IMR-90 (cell line): ENCODE results near the gene PMIS2. TPM values are rescaled to one million over a fixed set of nuclear protein-coding genes. Genes with fewer than 3 reads are reported as not detected.

ENCODE experiments used
- ATAC-seq: fragments of 200-7000 bp; cut with Tn5 transposase; 2 replicates; pipeline ENCODE4 v1.9.1; 2020; ENCODE audit warnings: low read depth, mild to moderate bottlenecking, moderate library complexity
- BruUV-seq: library from RNA; stranded (reverse); fragments of 400-500 nt; replicated peaks from 2 replicates; lab custom pipeline; 2021; lab: Mats Ljungman, UMichigan
- CTCF ChIA-PET: fragments of 300-600 bp; formaldehyde crosslinking; extraction: SDS; loops from one replicate; lab custom pipeline; 2021; ENCODE audit warnings: antibody characterized with exemption; lab: Yijun Ruan, JAX
- POLR2A ChIA-PET: fragments of 300-600 bp; sonication (Branson Sonifier 250); formaldehyde crosslinking; loops from one replicate; lab custom pipeline; 2022; ENCODE audit warnings: antibody characterized with exemption; ENCODE audit not compliant: unreplicated experiment; lab: Charles Lee
- DNase-seq: peaks from one replicate; pipeline ENCODE4 v3.0.0; 2013
- H2AFZ ChIP-seq: replicated peaks from 2 replicates; pipeline ENCODE3; 2013; ENCODE audit warnings: low read length, mild to moderate bottlenecking; ENCODE audit not compliant: poor library complexity
- H2AK5ac ChIP-seq: 2 replicates; pipeline ENCODE4 v1.6.1; 2013; ENCODE audit warnings: low read depth, low read length, inconsistent platforms
- H2AK9ac ChIP-seq: replicated peaks from 2 replicates; pipeline ENCODE3; 2013; ENCODE audit warnings: mild to moderate bottlenecking, low read depth, low read length, moderate library complexity; ENCODE audit not compliant: poor library complexity
- H2BK120ac ChIP-seq: 2 replicates; pipeline ENCODE4 v1.6.1; 2013; ENCODE audit warnings: low read depth, low read length, inconsistent platforms
- H2BK15ac ChIP-seq: 3 replicates; pipeline ENCODE4 v1.6.1; 2013; ENCODE audit warnings: low read depth, low read length, inconsistent platforms
- H2BK20ac ChIP-seq: 2 replicates; pipeline ENCODE4 v1.6.1; 2013; ENCODE audit warnings: low read depth, mild to moderate bottlenecking, inconsistent platforms, low read length, moderate library complexity
- H2BK5ac ChIP-seq: 2 replicates; pipeline ENCODE4 v1.6.1; 2013; ENCODE audit warnings: mild to moderate bottlenecking, low read depth, low read length, inconsistent platforms; ENCODE audit not compliant: poor library complexity, severe bottlenecking
- H3K14ac ChIP-seq: replicated peaks from 2 replicates; pipeline ENCODE4 v1.6.1; 2013; ENCODE audit warnings: low read depth, low read length, inconsistent platforms
- H3K18ac ChIP-seq: 2 replicates; pipeline ENCODE4 v1.6.1; 2013; ENCODE audit warnings: low read depth, low read length, control low read depth
- H3K23ac ChIP-seq: 2 replicates; pipeline ENCODE4 v1.6.1; 2013; ENCODE audit warnings: low read depth, low read length, inconsistent platforms
- H3K27ac ChIP-seq: 2 replicates; pipeline ENCODE4 v1.5.1; 2013; ENCODE audit warnings: mild to moderate bottlenecking, control low read depth, low read length; ENCODE audit not compliant: insufficient read depth
- H3K27me3 ChIP-seq: 2 replicates; pipeline ENCODE4 v1.6.1; 2013; ENCODE audit warnings: low read length; ENCODE audit not compliant: control insufficient read depth, insufficient read depth
- H3K36me3 ChIP-seq: 2 replicates; pipeline ENCODE4 v1.6.1; 2013; ENCODE audit warnings: low read length, mixed read lengths; ENCODE audit not compliant: control insufficient read depth, insufficient read depth
- H3K4ac ChIP-seq: 2 replicates; pipeline ENCODE4 v1.6.1; 2013; ENCODE audit warnings: low read depth, low read length, inconsistent platforms
- H3K4me1 ChIP-seq: 2 replicates; pipeline ENCODE4 v1.6.1; 2013; ENCODE audit warnings: low read length, mixed read lengths; ENCODE audit not compliant: control insufficient read depth, insufficient read depth
- H3K4me2 ChIP-seq: 2 replicates; pipeline ENCODE4 v1.6.1; 2013; ENCODE audit warnings: low read depth, mild to moderate bottlenecking, control low read depth, low read length, moderate library complexity
- H3K4me3 ChIP-seq: 2 replicates; pipeline ENCODE4 v1.5.1; 2013; ENCODE audit warnings: low read depth, mild to moderate bottlenecking, control low read depth, low read length, moderate library complexity; ENCODE audit not compliant: insufficient read depth
- H3K56ac ChIP-seq: 2 replicates; pipeline ENCODE4 v1.6.1; 2013; ENCODE audit warnings: low read length, inconsistent platforms; ENCODE audit not compliant: insufficient read depth; ENCODE audit errors: extremely low read depth
- H3K79me1 ChIP-seq, 2 experiments: 2 replicates each; pipeline ENCODE4 v1.6.1; 2013; ENCODE audit warnings: low read length in 2 of 2, inconsistent platforms in 1 of 2, low read depth in 1 of 2
- H3K9ac ChIP-seq: 2 replicates; pipeline ENCODE4 v1.6.1; 2013; ENCODE audit warnings: low read depth, low read length, control low read depth
- H3K9me1 ChIP-seq: 2 replicates; pipeline ENCODE4 v1.6.1; 2013; ENCODE audit warnings: low read length, inconsistent platforms; ENCODE audit not compliant: insufficient read depth
- H3K9me3 ChIP-seq: 2 replicates; pipeline ENCODE4 v1.6.1; 2013; ENCODE audit warnings: low read length; ENCODE audit not compliant: control insufficient read depth, insufficient read depth
- H4K20me1 ChIP-seq: 2 replicates; pipeline ENCODE4 v1.6.1; 2013; ENCODE audit warnings: low read length, inconsistent platforms; ENCODE audit not compliant: insufficient read depth
- H4K5ac ChIP-seq: 2 replicates; pipeline ENCODE4 v1.6.1; 2013; ENCODE audit warnings: mild to moderate bottlenecking, low read depth, low read length, control low read depth
- H4K8ac ChIP-seq, 2 experiments: 2 replicates each; pipeline ENCODE4 v1.6.1; 2013; ENCODE audit warnings: low read depth in 2 of 2, low read length in 2 of 2, control low read depth in 1 of 2, inconsistent platforms in 1 of 2
- H4K91ac ChIP-seq: 2 replicates; pipeline ENCODE4 v1.6.1; 2013; ENCODE audit warnings: low read depth, low read length, inconsistent platforms; ENCODE audit not compliant: insufficient read depth
- CHD1 ChIP-seq: IDR thresholded peaks from 2 replicates; pipeline ENCODE4 v1.6.1; 2012; ENCODE audit warnings: low read depth, low read length, improper control_type of control experiment
- MXI1 ChIP-seq: IDR thresholded peaks from 2 replicates; pipeline ENCODE4 v1.6.1; 2012; ENCODE audit warnings: low read depth, mild to moderate bottlenecking, low read length, moderate library complexity, borderline replicate concordance
- WGBS, 2 experiments: methylation state at CpG; one replicate each; pipeline versions ENCODE4 v1.1.5 to v1.1.7; 2013; ENCODE audit warnings: missing lambda C conversion rate in 2 of 2; ENCODE audit not compliant: insufficient read length in 1 of 2; ENCODE audit errors: extremely low coverage in 2 of 2; 5-methylcytosine and 5-hydroxymethylcytosine counted together
- dilution Hi-C: fragments of 300-500 bp; cut with HindIII; formaldehyde crosslinking; loops from one replicate; pipeline ENCODE4 v1.14.3; 2018; ENCODE audit warnings: low sequenced_read_pairs; ENCODE audit not compliant: unreplicated experiment
- in situ Hi-C: fragments of 300-500 bp; cut with MboI; formaldehyde crosslinking; loops from 3 replicates; pipeline ENCODE4 v1.14.3; 2019; ENCODE audit warnings: low sequenced_read_pairs, inconsistent platforms, mixed read lengths
- intact Hi-C: fragments of 100-400 bp; cut with micrococcal nuclease; formaldehyde crosslinking; loops from 2 replicates; pipeline ENCODE4 v1.10.0; 2022
- polyA plus RNA-seq, 3 experiments: library from polyadenylated mRNA; depleted of rRNA; stranded (reverse); fragments of >200 nt; gene quantifications; 2 replicates each; pipeline ENCODE4 v1.2.3, GENCODE V29; 2012; ENCODE audit warnings: low replicate concordance in 1 of 3
- total RNA-seq: library from RNA; depleted of rRNA; stranded (reverse); fragments of >200 nt; gene quantifications from 2 replicates; pipeline ENCODE4 v1.2.3, GENCODE V29; 2012

Gene PMIS2
- total and polyA plus RNA-seq, 2 of the 4 experiments (the other 2 are of a cell fraction): not detected

DNA sequence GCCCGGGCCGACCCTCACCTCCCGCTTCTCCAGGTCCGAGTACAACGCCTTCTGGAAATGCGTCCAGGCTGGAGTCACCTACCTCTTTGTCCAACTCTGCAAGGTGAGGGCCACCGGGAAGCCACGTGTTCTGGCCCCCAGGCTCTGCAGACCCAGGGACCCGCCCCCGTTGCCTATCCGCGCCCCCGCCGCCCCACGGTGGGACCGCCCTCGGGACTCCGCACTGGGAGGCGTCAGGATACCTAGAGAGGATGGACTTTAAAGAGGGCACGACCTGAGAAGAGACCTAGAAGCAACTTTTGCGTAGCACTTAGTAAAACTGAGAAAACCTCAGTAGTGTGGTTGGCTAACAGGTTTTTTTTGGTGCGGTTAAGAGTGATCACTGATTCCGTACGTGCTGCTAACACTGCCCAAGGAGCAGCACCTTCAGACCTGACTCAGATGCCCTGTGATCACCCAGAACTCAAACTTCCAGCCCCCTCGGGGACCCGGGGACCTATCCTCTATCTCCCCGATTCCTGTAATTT is 40.1 kb upstream of the PMIS2 start:
- Histone ChIP-seq H2AFZ (peak overlapping the region; percentile 99), H2AK5ac (peak overlapping the region; percentile 71; the same call in 1 of the 2 replicates), H4K91ac (peak overlapping the region; percentile 72), H2BK5ac (peak overlapping the region; percentile 44), H3K56ac (peak overlapping the region; percentile 46; the same call in 1 of the 2 replicates), H3K27me3 (no peaks in the 10 kb centered on the region), H3K9ac (peak overlapping the region; percentile 79), H3K9me1 (peaks cover 9% of the 10 kb centered on the region; the same call in 1 of the 2 replicates), H2BK15ac (no peak overlapping the region), H2AK9ac (peak overlapping the region; percentile 95), H3K79me1 (peaks cover 31 to 49% of the 10 kb centered on the region in 2 experiments), H3K23ac (peak overlapping the region; percentile 71; the same call in 1 of the 2 replicates), H3K27ac (peak overlapping the region; percentile 74), H2BK20ac (no peak overlapping the region), H4K20me1 (0 out of 2 replicates have a peak, but pooled peaks cover 7% of the 10 kb centered on the region), H3K4me3 (peak overlapping the region; percentile 91), H2BK120ac (peak overlapping the region; percentile 31; the same call in 1 of the 2 replicates), H3K4me1 (peaks cover 8% of the 10 kb centered on the region), H3K9me3 (no peaks in the 10 kb centered on the region), H3K4ac (peak overlapping the region; percentile 86), H3K4me2 (peak overlapping the region; percentile 75), H4K8ac (peak overlapping the region; percentile 73 to 97; a peak in 2 of 4 replicates), H4K5ac (peak overlapping the region; percentile 57), H3K18ac (no peak overlapping the region), H3K36me3 (peaks cover 6% of the 10 kb centered on the region; the same call in 1 of the 2 replicates), H3K14ac (peak overlapping the region; percentile 78; the same call in 1 of the 2 replicates)
- ATAC-seq (peak; percentile 57), DNase-seq (no peak)
- in situ Hi-C loops (loop anchor here (5.0 kb wide), 1 partner anchor 171 kb away; the partner anchor contains the start of gene KMT2B), dilution Hi-C loops (no loop called here), intact Hi-C loops (loop anchor here (1.0 to 5.0 kb wide), 4 partner anchors 35 to 194 kb away; partner anchors contain the start of genes RBM42 and ZBTB32)
- TF ChIP-seq CHD1: no peak
- peak; percentile 55 for TF ChIP-seq MXI1
- no TSS peak for BruUV-seq
- CTCF ChIA-PET: no interaction called here
- POLR2A ChIA-PET: no interaction called here
- 9% methylated on average over 13 of the region's 27 CpGs; no CpG with 5 or more reads in 1 of the 2 experiments for WGBS, 2 experiments
